A549 (cell line): ENCODE measurements around the gene COL16A1. TPM values are rescaled to one million over a fixed set of nuclear protein-coding genes. Genes with fewer than 3 reads are reported as not detected.

Experiments
- ATAC-seq, 2 experiments: fragments of 200-7000 bp in 1 of 2; fragments of >200 bp in 1 of 2; cut with Nextera tagmentation in 1 of 2; cut with Tn5 transposase in 1 of 2; 3 replicates each; pipeline versions ENCODE4 v1.8.0 to v1.9.1; 2018 to 2020; ENCODE audit warnings: mild to moderate bottlenecking in 1 of 2, moderate library complexity in 1 of 2
- CTCF ChIA-PET: fragments of 300-600 bp; sonication (Branson Sonifier 250); formaldehyde crosslinking; extraction: SDS; loops from one replicate; lab custom pipeline; 2021; ENCODE audit warnings: antibody characterized with exemption, inconsistent platforms; lab: Yijun Ruan, JAX
- POLR2A ChIA-PET: fragments of 350-600 bp; formaldehyde crosslinking; extraction: SDS; loops from one replicate; lab custom pipeline; 2021; ENCODE audit warnings: antibody characterized with exemption, inconsistent platforms; lab: Yijun Ruan, JAX
- DNase-seq, 2 experiments: peaks; one replicate each; pipeline versions ENCODE4 v3.0.0 to v3.0.0-alpha.2; 2011 to 2016; ENCODE audit warnings: low read depth in 1 of 2, low spot score in 1 of 2
- FAIRE-seq: peaks from 2 replicates; lab custom pipeline; 2011; peaks lifted over from hg19 to GRCh38; lab: Jason Lieb, UNC
- H3K27ac ChIP-seq, 2 experiments: fragments of >200 bp; sonication (Bioruptor Twin); formaldehyde crosslinking; 3 replicates each; pipeline ENCODE4 v1.5.1; 2016 to 2017
- H3K4me1 ChIP-seq: fragments of >200 bp; sonication (Bioruptor Twin); formaldehyde crosslinking; 3 replicates; pipeline ENCODE4 v1.6.1; 2016
- H3K4me2 ChIP-seq: fragments of >200 bp; sonication (Bioruptor Twin); formaldehyde crosslinking; 3 replicates; pipeline ENCODE4 v1.6.1; 2016
- H3K4me3 ChIP-seq: fragments of >200 bp; sonication (Bioruptor Twin); formaldehyde crosslinking; 3 replicates; pipeline ENCODE4 v1.5.1; 2016
- H3K9me3 ChIP-seq: fragments of >200 bp; sonication (Bioruptor Twin); formaldehyde crosslinking; 3 replicates; pipeline ENCODE4 v1.6.1; 2016
- CBX2 ChIP-seq: fragments of 200-600 bp; sonication (generic); IDR thresholded peaks from 2 replicates; pipeline ENCODE4 v1.6.1; 2016; ENCODE audit warnings: low read depth, mild to moderate bottlenecking, borderline replicate concordance
- CBX8 ChIP-seq: fragments of 200-600 bp; sonication (generic); IDR thresholded peaks from 2 replicates; pipeline ENCODE4 v1.6.1; 2016
- CHD4 ChIP-seq: fragments of 200-600 bp; sonication (generic); IDR thresholded peaks from 2 replicates; pipeline ENCODE4 v1.6.1; 2016; ENCODE audit warnings: antibody characterized with exemption, mild to moderate bottlenecking, borderline replicate concordance
- EHMT2 ChIP-seq: fragments of 200-600 bp; sonication (generic); IDR thresholded peaks from 2 replicates; pipeline ENCODE4 v1.6.1; 2016; ENCODE audit warnings: antibody characterized with exemption, low read depth, mild to moderate bottlenecking, moderate library complexity
- ESRRA ChIP-seq: fragments of 150-350 bp; IDR thresholded peaks from 2 replicates; pipeline ENCODE4 v1.6.1; 2014; ENCODE audit warnings: mild to moderate bottlenecking, low read length, borderline replicate concordance
- GATA3 ChIP-seq: IDR thresholded peaks from 2 replicates; pipeline ENCODE4 v1.6.1; 2012; ENCODE audit warnings: borderline replicate concordance
- KDM1A ChIP-seq: fragments of 200-600 bp; sonication (generic); IDR thresholded peaks from 2 replicates; pipeline ENCODE4 v1.6.1; 2016; ENCODE audit warnings: low read depth, mild to moderate bottlenecking
- KDM5A ChIP-seq: fragments of 200-600 bp; sonication (generic); IDR thresholded peaks from 2 replicates; pipeline ENCODE4 v1.6.1; 2016; ENCODE audit warnings: antibody characterized with exemption, mild to moderate bottlenecking
- POLR2A ChIP-seq: IDR thresholded peaks from 2 replicates; pipeline ENCODE4 v1.6.1; 2012; ENCODE audit warnings: mild to moderate bottlenecking, low read length
- RAD21 ChIP-seq, 2 experiments: fragments of >200 bp in 1 of 2; sonication (Bioruptor Twin) in 1 of 2; formaldehyde crosslinking in 1 of 2; IDR thresholded peaks in 1 of 2; conservative IDR thresholded peaks in 1 of 2; 2 replicates in 1 of 2; 3 replicates in 1 of 2; pipeline ENCODE4 v1.6.1; 2012 to 2018; ENCODE audit warnings: inconsistent platforms in 1 of 2
- RARB ChIP-seq: fragments of 250-450 bp; sonication (Bioruptor Pico); IDR thresholded peaks from 2 replicates; pipeline ENCODE4 v1.8.0; 2021; ENCODE audit warnings: mild to moderate bottlenecking, moderate library complexity
- RFX5 ChIP-seq: fragments of 450-650 bp; IDR thresholded peaks from 2 replicates; pipeline ENCODE4 v1.7.1; 2014; ENCODE audit warnings: antibody characterized with exemption, mild to moderate bottlenecking, moderate library complexity
- RNF2 ChIP-seq: fragments of 200-600 bp; sonication (generic); IDR thresholded peaks from 2 replicates; pipeline ENCODE4 v1.6.1; 2016; ENCODE audit warnings: low read depth, mild to moderate bottlenecking, antibody characterized with exemption, moderate library complexity, borderline replicate concordance
- TFCP2L1 ChIP-seq: fragments of 250-450 bp; sonication (Bioruptor Pico); IDR thresholded peaks from 2 replicates; pipeline ENCODE4 v1.5.0; 2021; ENCODE audit warnings: mild to moderate bottlenecking
- TP53 ChIP-seq: fragments of 250-450 bp; sonication (Bioruptor Pico); IDR thresholded peaks from 2 replicates; pipeline ENCODE4 v1.5.0; 2021; ENCODE audit warnings: mild to moderate bottlenecking, moderate library complexity
- ZFP36 ChIP-seq: fragments of 450-650 bp; IDR thresholded peaks from 2 replicates; pipeline ENCODE4 v1.6.1; 2014; ENCODE audit warnings: borderline replicate concordance; ENCODE audit not compliant: partially characterized antibody
- ZNF302 ChIP-seq: fragments of 250-450 bp; sonication (Bioruptor Pico); IDR thresholded peaks from 2 replicates; pipeline ENCODE4 v1.9.0; 2021; ENCODE audit warnings: inconsistent platforms, mild to moderate bottlenecking, moderate library complexity
- ZSCAN20 ChIP-seq: fragments of 250-450 bp; sonication (Bioruptor Pico); IDR thresholded peaks from 2 replicates; pipeline ENCODE4 v1.8.0; 2022; ENCODE audit warnings: mild to moderate bottlenecking, moderate library complexity
- WGBS: methylation state at CpG from one replicate; pipeline ENCODE4 v1.1.6; 2017; ENCODE audit errors: missing lambda C conversion rate; 5-methylcytosine and 5-hydroxymethylcytosine counted together
- polyA plus RNA-seq, 4 experiments: library from polyadenylated mRNA; depleted of rRNA in 3 of 4; stranded (reverse); fragments of >200 nt; fragmentation: RNase III in 1 of 4; extraction: RNeasy Plus Mini Kit Qiagen cat#74134 plus additional on column Dnase treatment in 1 of 4; gene quantifications; 2 replicates in 3 of 4; 3 replicates in 1 of 4; pipeline ENCODE4 v1.2.3, GENCODE V29; 2011 to 2017
- TF ChIP-seq, protein P1 (sequence below): fragments of 200-600 bp; sonication (generic); IDR thresholded peaks from 2 replicates; pipeline ENCODE4 v1.6.1; 2016; ENCODE audit warnings: antibody characterized with exemption, mild to moderate bottlenecking, moderate library complexity
- TF ChIP-seq, protein P2 (sequence below): fragments of 250-450 bp; sonication (Bioruptor Pico); IDR thresholded peaks from 2 replicates; pipeline ENCODE4 v1.5.0; 2021; ENCODE audit warnings: mild to moderate bottlenecking, moderate library complexity, borderline replicate concordance

Gene COL16A1
- polyA plus RNA-seq, 2 of the 4 experiments (the other 2 are of a cell fraction): 1.4 to 8.1 TPM

DNA sequence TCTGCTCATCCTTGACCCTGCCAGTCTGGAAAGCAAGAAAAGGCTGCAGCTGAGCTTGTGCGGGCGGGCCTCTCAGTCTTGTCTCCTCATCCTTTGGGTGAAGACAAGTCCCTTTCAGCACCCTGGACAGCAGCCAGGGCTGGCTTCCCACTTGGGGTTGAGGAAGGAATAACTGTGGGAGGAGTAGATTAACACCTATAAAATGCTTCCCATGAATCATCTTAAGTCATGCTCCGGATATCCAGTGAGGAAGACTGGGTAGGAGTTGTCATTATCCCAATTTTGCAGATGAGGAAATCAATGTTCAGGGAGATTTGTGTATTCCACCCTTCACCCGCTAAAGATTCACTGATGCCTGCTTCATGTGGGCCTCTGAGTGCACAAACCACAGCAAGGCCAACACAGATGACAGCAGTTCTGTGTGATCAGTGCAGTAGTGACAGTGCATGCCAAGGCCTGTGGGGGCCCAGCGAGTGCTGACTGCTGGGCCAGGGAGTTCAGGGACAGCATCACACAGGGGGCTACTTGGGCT is 20.1 kb upstream of the COL16A1 start:
- Histone ChIP-seq H3K27ac (no peak overlapping the region), H3K4me3 (no peak overlapping the region), H3K9me3 (no peaks in the 10 kb centered on the region), H3K4me2 (no peak overlapping the region), H3K4me1 (no peaks in the 10 kb centered on the region)
- WGBS: 78% methylated on average over 5 of the region's 5 CpGs
- TF ChIP-seq, protein P1, sequence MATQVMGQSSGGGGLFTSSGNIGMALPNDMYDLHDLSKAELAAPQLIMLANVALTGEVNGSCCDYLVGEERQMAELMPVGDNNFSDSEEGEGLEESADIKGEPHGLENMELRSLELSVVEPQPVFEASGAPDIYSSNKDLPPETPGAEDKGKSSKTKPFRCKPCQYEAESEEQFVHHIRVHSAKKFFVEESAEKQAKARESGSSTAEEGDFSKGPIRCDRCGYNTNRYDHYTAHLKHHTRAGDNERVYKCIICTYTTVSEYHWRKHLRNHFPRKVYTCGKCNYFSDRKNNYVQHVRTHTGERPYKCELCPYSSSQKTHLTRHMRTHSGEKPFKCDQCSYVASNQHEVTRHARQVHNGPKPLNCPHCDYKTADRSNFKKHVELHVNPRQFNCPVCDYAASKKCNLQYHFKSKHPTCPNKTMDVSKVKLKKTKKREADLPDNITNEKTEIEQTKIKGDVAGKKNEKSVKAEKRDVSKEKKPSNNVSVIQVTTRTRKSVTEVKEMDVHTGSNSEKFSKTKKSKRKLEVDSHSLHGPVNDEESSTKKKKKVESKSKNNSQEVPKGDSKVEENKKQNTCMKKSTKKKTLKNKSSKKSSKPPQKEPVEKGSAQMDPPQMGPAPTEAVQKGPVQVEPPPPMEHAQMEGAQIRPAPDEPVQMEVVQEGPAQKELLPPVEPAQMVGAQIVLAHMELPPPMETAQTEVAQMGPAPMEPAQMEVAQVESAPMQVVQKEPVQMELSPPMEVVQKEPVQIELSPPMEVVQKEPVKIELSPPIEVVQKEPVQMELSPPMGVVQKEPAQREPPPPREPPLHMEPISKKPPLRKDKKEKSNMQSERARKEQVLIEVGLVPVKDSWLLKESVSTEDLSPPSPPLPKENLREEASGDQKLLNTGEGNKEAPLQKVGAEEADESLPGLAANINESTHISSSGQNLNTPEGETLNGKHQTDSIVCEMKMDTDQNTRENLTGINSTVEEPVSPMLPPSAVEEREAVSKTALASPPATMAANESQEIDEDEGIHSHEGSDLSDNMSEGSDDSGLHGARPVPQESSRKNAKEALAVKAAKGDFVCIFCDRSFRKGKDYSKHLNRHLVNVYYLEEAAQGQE: peak; percentile 95
- no peak for TF ChIP-seq TFCP2L1
- CTCF ChIA-PET: interaction anchor here (0.7 to 3.4 kb wide), 3 partner anchors 7 to 39 kb away, joined by 3 to 17 read pairs (median 5); no protein-coding TSS in a partner anchor
- ATAC-seq (peak; percentile 41 to 60; a peak in 2 of 6 replicates), FAIRE-seq (no peak), DNase-seq (peak in 1 of 2 experiments; percentile 33)
- POLR2A ChIA-PET: interaction anchor here (2.4 kb wide), 1 partner anchor 9 kb away, joined by 10 read pairs; no protein-coding TSS in a partner anchor

DNA sequence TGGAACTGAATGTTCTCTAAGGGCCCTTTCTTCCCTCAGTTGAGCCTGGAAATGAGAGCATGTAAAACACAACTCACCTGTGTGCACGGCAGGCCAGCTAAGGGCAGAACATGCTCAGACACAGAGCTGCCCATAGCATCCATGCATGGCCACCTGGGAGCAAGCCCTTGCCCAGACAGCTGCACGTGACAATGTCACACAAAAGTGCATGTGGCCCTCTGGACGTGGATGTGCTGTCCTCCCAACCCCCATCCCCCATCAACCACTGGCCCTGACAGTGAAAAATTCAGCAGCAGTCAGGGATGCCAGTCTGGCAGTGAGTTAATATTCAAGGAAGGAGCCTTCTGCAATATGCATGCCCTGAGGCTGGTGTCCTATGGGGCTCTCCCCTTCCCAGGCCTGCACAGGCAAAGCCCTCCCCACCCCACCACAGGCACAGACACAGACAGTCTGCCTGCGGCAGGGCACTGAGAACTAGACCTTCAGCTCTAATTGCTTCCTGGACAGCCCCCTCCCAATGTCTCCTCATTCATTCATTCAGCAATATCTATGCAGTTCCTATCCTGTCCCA is 14.6 kb upstream of the COL16A1 start:
- no peak overlapping the region for H3K4me2 ChIP-seq
- peaks cover 28% of the 10 kb centered on the region for H3K4me1 ChIP-seq
- H3K27ac ChIP-seq: no peak overlapping the region
- DNase-seq (no peak), FAIRE-seq (no peak), ATAC-seq (no peak)
- POLR2A ChIA-PET: no interaction called here
- H3K4me3 ChIP-seq: no peak overlapping the region
- whole genome bisulfite sequencing: 92% methylated on average over 2 of the region's 4 CpGs
- H3K9me3 ChIP-seq: no peaks in the 10 kb centered on the region
- CTCF ChIA-PET: interaction anchor here (1.4 to 12.0 kb wide), 6 partner anchors 14 to 71 kb away, joined by 3 to 183 read pairs (median 45); partner anchors contain the start of gene COL16A1
- no peak for TF ChIP-seq RNF2
- TF ChIP-seq, protein P1: no peak
- no peak for TF ChIP-seq POLR2A
- no peak for TF ChIP-seq ESRRA
- TF ChIP-seq ZFP36: no peak
- TF ChIP-seq TFCP2L1: no peak
- TF ChIP-seq ZNF302 (CRISPR knock-in tag): no peak
- TF ChIP-seq ZSCAN20 (CRISPR knock-in tag): no peak
- TF ChIP-seq CBX2: no peak
- no peak for TF ChIP-seq GATA3
- no peak for TF ChIP-seq RFX5
- no peak for TF ChIP-seq KDM1A
- no peak for TF ChIP-seq RARB (CRISPR knock-in tag)
- no peak for TF ChIP-seq TP53
- TF ChIP-seq RAD21 (conservative IDR thresholded peaks at IDR 0.05 in 1 of 2, IDR thresholded peaks at IDR 0.05 in 1 of 2): no peak
- TF ChIP-seq CHD4: no peak
- TF ChIP-seq KDM5A: no peak
- no peak for TF ChIP-seq CBX8
- TF ChIP-seq, protein P2, sequence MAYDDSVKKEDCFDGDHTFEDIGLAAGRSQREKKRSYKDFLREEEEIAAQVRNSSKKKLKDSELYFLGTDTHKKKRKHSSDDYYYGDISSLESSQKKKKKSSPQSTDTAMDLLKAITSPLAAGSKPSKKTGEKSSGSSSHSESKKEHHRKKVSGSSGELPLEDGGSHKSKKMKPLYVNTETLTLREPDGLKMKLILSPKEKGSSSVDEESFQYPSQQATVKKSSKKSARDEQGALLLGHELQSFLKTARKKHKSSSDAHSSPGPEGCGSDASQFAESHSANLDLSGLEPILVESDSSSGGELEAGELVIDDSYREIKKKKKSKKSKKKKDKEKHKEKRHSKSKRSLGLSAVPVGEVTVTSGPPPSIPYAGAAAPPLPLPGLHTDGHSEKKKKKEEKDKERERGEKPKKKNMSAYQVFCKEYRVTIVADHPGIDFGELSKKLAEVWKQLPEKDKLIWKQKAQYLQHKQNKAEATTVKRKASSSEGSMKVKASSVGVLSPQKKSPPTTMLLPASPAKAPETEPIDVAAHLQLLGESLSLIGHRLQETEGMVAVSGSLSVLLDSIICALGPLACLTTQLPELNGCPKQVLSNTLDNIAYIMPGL (CRISPR knock-in tag): no peak
- TF ChIP-seq EHMT2: no peak
